CD1c-positive myeloid dendritic cell (primary cell): ENCODE measurements around the gene STK40.

ENCODE experiments used
- DNase-seq: peaks from one replicate; pipeline ENCODE4 v3.0.0-alpha.2; 2016; ENCODE audit errors: extremely low spot score

Gene STK40

GRCh38 chr1:36309397-36309796, 76.3 kb downstream of the STK40 start:
- DNase-seq = no peak

GRCh38 chr1:36307601-36308330, 78.0 kb downstream of the STK40 start:
- DNase-seq = no peak

- DNase-seq = peak; percentile 95
Measured at GRCh38 chr1:36306902-36307456, 78.7 kb downstream of the STK40 start.

DNA sequence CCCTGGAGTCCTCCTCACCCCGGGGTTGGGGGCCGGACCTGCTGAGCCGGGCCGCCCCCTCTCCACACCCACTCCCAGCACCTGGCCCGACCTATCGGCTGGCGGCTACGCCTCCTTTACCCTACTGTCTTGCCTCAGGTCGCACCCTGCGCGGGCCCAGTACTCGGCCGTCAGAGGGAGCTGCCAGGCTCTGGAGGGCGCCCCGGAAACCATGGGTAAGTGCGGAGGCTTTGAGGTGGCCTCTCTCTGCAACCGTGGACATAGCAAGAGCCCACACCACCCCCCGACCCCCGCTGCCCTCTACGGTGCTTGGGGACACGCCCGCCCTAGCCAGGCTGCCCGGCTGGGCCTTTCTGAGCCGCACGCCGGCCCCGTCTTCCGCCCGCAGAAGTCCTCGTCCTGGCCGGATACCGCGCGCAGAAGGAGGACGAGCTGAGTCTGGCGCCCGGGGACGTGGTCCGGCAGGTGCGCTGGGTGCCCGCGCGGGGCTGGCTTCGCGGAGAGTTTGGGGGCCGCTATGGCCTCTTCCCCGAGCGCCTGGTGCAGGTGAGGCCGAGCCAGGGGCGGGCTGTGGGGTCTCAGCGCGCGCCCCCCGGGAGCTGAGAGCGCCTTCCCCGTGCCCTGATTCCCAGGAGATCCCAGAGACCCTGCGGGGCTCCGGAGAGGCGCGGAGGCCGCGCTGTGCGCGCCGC, 79.4 kb downstream of the STK40 start, which contains the start of gene SH3D21:
Gene SH3D21, plus strand, starts transcription at position 159 of the 692 bp plus-strand sequence. Its CDS starts 53 bp downstream, at position 212.
- DNase-seq = peak; percentile 22

DNA sequence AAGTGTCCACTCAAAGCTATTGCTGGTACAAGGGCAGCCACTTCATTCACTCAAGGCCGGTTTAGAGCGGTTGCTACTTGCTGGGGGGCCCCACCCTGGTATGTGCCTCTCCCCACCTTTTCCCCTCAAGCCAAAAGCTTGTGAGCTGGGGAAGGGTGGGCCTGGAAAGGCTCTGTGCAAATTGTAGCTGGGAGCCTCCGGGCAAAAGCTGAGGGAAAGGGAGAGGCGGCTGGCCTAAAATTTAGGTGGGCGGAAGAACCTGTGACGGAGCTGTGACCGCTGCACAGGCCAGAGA, 79.9 kb downstream of the STK40 start:
- no peak for DNase-seq

- no peak for DNase-seq
Measured at GRCh38 chr1:36304970-36305914, 80.5 kb downstream of the STK40 start.

DNA sequence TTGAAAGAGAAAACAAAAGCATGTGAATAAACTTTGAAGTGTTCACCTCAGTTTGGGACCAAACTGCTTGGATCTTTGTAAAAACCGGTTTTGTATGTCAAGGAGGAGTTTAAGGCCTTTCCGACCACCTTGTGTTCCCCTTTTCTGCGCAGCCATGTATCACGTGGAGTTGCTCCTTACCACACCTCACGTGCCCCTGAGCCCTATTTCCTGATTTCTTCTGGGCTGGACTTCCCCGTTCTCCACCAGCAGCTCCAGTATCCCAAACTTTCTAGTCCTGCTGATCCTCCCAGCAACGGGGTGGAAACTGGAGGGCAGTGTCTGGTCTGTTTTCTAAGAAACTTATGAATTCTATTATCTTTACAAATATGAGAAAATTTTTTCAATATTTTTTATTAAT, 81.2 kb downstream of the STK40 start:
- peak; percentile 88 for DNase-seq

- no peak for DNase-seq
Measured at GRCh38 chr1:36303650-36304360, 81.9 kb downstream of the STK40 start.

- no peak for DNase-seq
Measured at GRCh38 chr1:36303244-36303643, 82.5 kb downstream of the STK40 start.

DNA sequence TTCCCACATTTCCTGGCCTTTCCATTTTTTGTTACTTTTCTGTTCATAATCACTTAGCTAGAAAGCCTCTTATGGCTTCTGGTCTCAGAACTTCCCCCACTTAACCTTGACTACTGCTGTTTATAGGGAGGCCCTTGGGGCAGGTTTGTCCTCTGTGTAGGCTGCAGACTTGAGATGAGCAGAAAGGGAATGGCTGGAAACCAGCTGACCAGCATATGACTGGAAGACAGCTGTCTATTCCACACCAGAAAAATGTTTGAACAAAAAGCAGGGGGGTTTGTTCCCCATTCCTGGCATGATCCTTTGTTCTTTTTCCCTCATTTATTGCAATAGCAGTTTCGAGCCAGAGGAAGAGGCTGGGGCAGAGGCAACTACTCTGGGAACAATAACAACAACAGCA, 84.5 kb downstream of the STK40 start:
- no peak for DNase-seq

DNA sequence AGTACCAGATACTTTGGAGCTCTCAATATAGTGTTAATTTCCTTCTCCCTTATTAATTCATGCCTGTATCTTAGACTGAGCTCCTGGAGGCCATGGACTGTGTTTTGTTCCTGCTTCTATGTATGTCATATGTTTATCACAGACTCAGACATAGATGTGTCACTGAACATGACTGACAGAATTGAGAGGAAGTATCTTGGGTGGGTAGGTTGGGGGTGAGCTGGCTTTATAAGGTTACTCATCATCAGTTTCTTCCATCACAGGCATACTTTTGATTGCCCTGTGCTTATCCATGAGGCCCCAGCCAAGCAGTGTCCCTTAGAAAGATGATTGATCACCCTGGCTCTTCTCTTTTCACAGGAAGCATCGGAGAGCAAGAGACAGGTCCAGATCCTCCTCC, 85.2 kb downstream of the STK40 start:
- peak; percentile 80 for DNase-seq

- no peak for DNase-seq
Measured at GRCh38 chr1:36298640-36299039, 87.1 kb downstream of the STK40 start.

- DNase-seq = no peak
Measured at GRCh38 chr1:36297062-36297461, 88.7 kb downstream of the STK40 start.

DNA sequence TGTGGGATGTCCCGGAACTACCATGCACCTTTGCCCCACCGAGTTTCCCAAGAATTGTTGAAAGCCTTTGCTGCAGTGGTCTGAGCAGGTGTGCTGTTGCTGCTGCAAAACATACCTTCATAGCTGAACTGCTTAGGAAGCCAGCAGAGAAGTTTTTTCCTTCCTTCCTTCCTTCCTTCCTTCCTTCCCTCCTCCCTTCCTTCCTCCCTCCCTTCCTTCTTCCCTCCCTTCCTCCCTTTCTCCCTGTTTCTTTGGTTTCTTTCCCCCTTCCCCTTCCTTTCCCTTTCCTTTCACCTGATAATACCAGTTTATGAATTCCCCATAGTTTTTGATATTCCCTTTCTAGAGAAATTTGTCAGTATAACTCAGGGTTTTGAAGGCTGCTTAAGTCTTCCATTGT, 90.3 kb downstream of the STK40 start:
- DNase-seq = no peak
